Left colon (tissue), 2 donors: ENCODE measurements around the gene TANC1. TPM values are rescaled to one million over a fixed set of nuclear protein-coding genes. Genes with fewer than 3 reads are reported as not detected.

Source experiments
- ATAC-seq: fragments of 200-7000 bp; cut with Tn5 transposase; one replicate; pipeline ENCODE4 v1.9.1; 2020; ENCODE audit warnings: mild to moderate bottlenecking, moderate library complexity
- DNase-seq, 2 donors: peaks; one replicate each; pipeline ENCODE4 v3.0.0-alpha.2; 2020
- intact Hi-C, 2 donors: fragments of 100-400 bp; cut with DNase I in 1 of 2; cut with micrococcal nuclease in 1 of 2; formaldehyde crosslinking; loops; one replicate each; pipeline versions ENCODE4 v1.11.2 to v1.14.0; 2022; cut with DNase I, micrococcal nuclease
- total RNA-seq, 2 donors: library from RNA; stranded (reverse); fragmentation: NEBNext Ultra II Directional; extraction: Animal tissue kit (Norgen Biotek cat#: 25700); gene quantifications; one replicate each; pipeline ENCODE4 v1.2.1, GENCODE V29; 2021
- donor health status: DM: no; HTN: no; CAD: no.
- donor health status: DM: yes; HTN: yes; CAD: no.

TANC1 gene
- total RNA-seq, 2 donors from 2014 or later, result 30.5 to 37.4 TPM

DNA sequence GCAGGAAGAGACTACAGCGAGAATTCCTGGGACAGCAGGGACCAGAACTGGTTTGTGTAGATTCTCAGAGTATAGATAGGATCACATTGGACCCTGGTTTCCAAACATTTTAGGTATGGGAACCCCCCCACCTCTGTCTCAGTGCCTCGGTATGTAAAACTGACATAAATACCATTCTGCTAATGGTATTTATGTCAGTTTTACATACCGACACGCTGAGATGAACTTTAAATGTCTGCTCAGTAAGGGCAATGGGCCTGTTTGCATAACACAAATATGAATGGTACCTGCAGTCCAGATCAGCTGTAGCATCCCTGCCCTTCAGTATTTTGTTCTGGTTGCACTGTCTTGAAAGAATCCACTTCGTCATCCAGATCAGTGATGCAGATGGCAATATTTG is 244.9 kb downstream of the TANC1 start:
- ATAC-seq (no peak), DNase-seq (no peak)
- intact Hi-C loops, result no loop called here

DNA sequence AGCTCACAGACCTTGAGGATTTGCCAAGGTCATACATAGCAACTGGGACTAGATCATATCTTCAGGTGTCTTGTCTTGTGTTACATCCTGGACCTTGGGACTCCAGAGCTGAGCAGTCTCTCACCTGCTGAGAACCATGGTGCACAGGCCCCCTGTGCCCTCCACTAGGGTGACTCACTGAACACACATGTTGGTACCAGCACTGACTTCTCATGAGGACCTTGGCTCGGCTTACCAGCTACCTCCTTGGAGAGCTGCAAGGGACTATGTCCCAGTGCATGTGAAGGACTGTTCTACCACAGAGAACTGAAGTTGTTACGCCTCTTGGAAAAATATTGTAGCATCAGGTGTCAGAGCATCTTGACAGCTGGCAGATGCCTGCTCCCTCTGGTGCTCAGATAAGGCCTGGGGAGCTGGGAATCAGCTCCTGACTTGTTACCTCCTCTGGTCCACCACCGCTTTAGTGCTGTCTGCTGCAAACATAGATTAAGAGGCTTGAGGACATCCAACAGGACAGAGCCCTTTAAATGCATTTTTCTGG is 246.0 kb downstream of the TANC1 start:
- intact Hi-C loops, result no loop called here
- DNase-seq, result no peak
- no peak for ATAC-seq

DNA sequence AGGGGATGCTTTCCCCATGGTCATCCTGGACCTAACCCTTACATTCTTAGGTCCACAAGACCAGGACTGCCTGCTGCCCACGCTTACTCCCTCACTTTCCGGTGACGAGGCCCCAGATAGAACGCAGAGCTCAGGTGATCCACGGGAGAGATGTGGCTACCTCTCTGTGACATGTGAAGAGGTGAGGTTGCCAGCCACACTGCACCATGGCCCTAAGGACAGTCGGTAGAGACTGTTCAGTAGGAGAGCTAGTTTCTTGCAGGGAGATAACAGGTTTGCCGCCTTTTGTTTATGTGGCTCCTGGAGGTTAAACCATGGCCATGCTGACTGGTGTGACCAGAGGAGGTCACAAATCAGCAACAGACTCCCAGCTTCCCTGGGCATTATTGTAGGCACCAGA is 246.7 kb downstream of the TANC1 start:
- DNase-seq (no peak), ATAC-seq (no peak)
- intact Hi-C loops, result no loop called here

DNA sequence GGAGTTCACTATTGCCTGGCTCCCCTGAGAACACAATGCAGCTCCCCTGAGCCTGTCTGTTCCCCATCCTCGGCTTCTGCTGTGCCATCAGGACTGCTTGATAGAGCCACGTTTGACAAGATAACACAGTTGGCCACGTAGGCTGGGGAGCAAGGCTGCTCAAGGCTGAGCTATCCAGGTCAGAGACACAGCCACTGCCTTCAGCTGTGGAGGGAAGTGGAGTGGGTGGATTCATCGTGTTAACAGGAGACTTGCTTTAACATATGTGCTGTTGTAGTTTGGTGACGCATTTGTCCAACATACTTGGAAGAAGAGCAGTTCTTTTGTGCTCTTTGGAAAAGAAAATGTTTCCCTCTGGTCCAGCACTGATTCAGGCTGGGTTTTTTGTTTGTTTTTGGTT is 249.2 kb downstream of the TANC1 start:
- intact Hi-C loops, result no loop called here
- DNase-seq (no peak), ATAC-seq (no peak)

DNA sequence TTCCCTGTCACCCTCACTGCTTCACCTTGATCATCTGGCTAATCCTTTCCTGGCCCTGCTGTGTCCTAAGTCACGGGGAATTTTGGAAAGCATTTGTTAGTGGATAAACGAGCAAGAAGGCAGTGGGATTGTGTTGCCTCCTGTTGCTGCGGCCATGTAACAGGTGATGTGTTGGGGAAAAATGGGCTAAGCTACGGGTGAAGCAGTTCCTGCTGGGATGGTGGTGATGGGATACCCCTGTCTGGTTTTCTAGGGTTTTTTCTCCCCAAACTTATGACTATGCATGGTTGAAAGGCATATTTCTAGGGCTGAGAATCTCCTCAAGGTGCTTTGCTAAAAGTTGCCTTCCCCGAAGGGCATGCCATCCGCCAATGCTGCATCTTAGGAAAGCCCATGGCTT is 249.9 kb downstream of the TANC1 start:
- intact Hi-C loops, result no loop called here
- DNase-seq (no peak), ATAC-seq (no peak)

DNA sequence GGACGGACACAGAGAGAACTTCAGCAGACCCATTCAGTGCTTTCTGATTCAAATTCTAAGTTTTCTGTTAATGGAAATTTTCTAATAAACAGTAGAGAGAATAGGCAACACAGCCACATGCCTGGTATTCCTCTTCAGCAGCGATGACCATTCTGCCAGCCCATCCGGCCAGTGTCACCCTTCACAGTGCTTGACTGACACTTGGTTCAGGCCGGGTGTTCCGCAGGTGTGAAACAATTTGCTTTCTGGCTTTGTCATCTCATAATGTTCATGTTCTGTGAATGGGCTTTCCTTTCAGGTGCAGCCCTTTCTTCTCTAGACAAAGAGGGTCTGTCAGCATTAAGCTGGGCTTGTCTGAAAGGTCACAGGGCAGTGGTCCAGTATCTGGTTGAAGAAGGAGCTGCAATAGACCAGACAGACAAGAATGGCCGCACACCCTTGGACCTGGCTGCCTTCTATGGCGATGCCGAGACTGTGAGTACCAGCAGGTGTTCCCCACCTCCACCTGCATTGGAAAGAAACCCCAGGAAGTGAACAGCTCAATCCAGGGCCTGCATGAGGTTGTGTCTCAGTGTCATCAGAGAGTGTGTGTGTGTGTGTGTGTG is 251.1 kb downstream of the TANC1 start:
- ATAC-seq, result no peak
- intact Hi-C loops, result no loop called here
- no peak for DNase-seq

DNA sequence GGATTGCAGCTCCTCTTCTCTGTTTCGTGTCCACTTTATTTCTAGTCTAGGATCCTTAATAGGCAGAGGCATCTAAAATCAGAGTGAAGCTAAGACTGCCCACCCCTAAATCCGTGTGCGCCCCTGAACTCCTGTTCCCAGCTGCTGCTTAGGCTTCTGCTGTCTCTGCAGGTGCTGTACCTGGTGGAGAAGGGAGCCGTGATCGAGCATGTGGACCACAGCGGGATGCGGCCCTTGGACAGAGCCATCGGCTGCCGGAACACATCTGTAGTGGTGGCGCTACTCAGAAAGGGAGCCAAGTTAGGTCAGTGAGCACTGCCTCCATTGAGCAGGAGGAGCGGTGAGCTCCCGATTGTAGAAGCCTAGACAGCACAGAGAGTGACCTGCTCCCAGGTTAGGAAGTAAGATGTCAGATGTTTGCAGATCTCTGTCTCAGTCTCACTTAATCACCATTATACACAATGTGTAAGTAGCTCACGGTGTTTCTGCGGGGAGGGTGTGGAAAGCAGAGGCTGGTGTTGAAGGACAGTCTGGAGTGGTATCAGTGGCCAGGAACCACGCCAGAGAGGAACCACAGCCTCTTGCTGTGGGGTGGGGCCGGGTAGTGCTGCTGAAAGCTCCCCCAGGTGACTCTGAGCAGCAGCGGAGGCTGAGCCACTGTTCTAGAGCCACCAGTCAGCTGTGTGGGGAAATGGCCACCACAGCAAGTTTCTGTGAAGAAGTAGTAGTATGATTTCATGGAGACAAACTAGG is 255.8 kb downstream of the TANC1 start:
- DNase-seq, result no peak
- no peak for ATAC-seq
- intact Hi-C loops, result no loop called here

DNA sequence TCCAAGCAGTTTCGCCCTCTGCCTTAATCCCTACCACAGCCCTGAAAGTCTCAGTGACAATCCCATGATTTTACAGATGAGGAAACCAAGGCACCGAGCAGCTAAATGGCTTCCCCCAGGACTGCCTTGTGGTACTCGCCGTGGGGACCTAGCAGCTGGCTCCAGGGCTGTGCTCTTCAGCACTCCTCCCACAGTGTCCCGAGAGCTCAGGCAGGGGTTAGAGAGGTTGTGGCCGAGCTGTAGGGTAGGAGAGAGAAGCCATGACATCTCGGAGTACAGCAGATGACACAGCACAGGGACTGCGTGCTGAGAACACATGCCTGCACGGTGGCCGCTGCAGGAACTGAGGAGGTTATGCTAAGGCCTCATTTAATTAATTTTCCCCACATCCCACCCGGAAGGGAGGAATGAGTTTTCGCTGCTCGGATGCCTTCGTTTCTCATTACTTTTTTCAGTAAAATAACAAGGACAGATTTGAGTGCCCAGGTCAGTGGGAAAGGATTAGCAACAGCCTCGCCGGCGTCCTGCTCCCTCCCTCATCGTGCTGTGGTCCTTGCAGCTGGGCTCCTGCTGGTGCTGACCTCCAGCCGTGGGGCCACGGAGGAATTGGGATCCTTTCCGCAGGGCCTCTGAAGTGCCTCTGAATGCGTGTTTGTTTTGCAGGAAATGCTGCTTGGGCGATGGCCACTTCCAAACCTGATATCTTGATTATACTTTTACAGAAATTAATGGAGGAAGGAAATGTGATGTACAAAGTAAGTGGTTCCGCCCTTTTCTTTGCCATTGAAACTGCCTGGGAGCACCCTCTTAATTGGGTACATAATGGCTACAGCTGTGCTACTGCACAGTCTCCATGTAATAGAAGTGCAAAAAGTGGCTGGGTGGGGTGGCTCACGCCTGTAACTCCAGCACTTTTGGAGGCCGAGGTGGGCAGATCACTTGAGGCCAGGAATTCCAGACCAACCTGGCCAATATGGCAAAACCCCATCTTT is 256.9 kb downstream of the TANC1 start:
- DNase-seq (no peak), ATAC-seq (no peak)
- intact Hi-C loops, result no loop called here

DNA sequence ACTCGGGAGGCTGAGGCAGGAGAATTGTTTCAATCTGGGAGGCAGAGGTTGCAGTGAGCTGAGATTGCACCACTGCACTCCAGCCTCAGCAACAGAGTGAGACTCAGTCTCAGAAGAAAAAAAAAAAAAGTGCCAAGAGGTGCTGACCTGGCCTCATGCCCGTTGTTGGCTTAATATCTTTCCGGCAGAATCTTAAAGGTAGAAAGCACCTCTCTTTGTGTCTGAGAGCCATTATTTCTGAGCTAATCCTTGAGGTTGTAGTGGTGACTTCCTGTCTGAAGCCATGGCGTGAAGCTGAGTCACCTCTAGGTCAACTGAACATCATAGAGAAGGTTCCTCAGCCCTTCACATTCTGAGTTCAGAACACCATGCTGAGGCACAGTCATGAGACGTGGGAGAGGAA is 257.6 kb downstream of the TANC1 start:
- DNase-seq (no peak), ATAC-seq (no peak)
- intact Hi-C loops, result no loop called here

DNA sequence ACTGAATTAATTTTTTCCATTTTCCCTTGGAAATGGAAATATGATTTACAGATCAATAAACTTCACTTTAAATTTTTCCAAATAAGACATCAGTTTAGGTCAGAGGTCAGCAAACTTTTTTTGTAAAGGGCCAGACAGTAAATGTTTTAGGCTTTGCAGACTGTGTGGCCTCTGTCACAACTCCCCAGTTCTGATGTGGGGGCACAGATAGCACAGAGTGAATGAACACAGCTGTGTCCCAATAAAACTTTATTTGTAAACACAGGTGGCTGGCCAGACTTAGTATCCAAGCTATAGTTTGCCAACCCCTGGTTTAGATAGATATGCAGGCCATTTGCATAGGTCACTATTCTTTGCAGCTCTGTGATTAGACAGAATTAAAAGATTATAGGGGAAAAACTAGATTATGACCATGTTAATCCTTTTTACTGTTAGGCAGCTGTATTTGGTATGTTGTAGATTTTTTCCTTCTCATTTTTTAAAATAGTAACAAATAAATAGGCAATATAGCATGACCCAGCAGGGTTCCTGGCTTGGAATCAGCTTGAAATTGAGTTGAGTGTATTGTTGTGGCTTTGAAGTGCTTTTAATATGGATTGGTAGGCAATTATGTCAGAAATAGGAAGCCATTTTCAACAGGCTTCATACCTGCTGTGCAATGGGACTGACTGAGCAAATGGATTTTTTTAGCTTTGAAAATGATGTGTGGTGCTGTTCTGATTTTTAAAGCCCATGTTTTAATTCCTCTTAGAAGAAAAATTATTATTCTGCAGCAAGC is 258.4 kb downstream of the TANC1 start:
- ATAC-seq (no peak), DNase-seq (no peak)
- intact Hi-C loops, result no loop called here

DNA sequence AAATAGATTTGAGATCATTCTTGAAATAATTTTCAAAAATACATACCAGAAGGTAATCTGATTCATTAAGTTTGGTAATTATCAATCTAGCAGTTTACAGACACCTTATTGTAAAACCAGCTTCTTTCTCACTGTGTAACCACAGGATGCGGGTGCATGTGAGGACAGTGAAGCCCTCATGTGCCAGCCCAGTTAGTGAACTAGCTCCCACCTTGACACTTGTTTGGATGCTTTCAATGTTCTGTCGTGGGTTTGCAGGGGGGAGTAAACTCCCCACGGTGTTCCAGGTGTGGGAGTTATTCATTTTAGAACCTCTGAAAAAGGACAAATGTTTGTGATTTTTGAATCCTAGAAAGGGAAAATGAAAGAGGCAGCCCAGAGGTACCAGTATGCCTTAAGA is 259.0 kb downstream of the TANC1 start:
- intact Hi-C loops, result no loop called here
- ATAC-seq, result no peak
- DNase-seq, result no peak

DNA sequence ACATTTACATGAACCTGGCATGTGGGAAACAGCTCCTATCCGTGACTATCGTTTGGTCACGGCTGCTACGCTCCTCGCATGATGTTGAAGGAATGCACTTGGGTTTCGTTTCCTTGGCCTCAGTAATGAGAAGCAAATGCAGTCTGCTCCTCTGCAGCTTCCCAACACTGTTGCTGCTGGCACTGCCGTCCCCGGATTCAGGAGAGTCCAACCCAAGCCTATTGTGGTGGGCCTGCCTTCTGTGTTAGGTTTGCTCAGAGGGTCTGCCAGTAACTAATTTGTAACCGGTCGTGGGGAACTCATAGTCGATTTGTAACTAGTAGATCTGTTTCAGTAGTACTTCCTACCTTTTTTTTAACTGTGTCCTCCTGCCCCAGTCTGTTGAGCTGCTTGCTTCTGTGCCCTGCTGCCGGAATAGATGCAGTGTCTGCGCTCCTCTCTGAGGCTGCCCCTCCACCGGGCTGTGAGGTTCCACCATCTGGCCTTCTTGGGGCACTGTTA is 259.7 kb downstream of the TANC1 start:
- ATAC-seq (no peak), DNase-seq (no peak)
- intact Hi-C loops, result no loop called here

DNA sequence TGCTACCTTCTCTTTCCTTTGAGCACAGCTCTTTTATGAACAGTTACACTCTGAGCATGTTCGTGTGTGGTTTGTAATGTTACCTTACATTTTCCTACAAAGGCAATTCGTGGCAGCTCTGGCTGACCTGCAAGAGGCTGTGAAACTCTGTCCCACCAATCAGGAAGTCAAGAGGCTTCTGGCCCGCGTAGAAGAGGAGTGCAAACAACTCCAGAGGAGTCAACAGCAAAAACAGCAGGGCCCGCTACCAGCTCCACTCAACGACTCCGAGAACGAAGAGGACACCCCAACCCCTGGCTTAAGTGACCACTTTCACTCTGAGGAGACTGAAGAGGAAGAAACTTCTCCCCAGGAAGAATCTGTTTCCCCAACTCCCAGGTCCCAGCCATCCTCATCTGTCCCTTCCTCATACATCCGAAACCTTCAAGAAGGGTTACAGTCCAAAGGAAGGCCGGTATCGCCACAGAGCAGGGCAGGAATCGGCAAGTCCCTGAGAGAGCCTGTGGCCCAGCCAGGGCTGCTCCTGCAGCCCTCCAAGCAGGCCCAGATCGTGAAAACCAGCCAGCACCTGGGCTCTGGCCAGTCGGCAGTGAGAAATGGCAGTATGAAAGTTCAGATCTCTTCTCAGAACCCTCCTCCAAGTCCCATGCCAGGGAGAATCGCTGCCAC is 261.2 kb downstream of the TANC1 start:
- intact Hi-C loops, result no loop called here
- DNase-seq, result no peak
- ATAC-seq, result no peak

DNA sequence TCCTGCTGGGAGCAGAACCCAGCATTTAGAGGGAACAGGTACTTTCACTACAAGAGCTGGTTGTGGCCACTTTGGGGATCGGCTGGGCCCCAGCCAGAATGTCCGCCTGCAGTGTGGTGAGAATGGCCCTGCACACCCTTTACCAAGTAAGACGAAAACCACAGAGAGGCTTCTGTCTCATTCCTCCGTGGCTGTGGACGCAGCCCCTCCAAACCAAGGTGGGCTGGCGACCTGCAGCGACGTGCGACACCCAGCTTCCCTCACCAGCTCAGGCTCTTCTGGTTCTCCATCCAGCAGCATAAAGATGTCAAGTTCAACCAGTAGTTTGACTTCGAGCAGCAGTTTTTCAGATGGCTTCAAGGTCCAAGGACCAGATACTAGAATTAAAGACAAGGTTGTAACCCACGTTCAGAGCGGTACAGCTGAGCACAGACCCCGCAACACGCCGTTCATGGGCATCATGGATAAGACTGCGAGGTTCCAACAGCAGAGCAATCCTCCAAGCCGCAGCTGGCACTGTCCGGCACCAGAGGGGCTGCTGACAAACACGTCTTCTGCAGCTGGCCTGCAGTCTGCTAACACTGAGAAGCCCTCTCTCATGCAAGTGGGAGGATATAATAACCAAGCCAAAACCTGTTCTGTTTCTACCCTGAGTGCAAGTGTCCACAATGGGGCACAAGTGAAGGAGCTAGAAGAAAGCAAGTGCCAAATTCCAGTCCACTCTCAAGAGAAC is 261.9 kb downstream of the TANC1 start:
- intact Hi-C loops, result no loop called here

DNA sequence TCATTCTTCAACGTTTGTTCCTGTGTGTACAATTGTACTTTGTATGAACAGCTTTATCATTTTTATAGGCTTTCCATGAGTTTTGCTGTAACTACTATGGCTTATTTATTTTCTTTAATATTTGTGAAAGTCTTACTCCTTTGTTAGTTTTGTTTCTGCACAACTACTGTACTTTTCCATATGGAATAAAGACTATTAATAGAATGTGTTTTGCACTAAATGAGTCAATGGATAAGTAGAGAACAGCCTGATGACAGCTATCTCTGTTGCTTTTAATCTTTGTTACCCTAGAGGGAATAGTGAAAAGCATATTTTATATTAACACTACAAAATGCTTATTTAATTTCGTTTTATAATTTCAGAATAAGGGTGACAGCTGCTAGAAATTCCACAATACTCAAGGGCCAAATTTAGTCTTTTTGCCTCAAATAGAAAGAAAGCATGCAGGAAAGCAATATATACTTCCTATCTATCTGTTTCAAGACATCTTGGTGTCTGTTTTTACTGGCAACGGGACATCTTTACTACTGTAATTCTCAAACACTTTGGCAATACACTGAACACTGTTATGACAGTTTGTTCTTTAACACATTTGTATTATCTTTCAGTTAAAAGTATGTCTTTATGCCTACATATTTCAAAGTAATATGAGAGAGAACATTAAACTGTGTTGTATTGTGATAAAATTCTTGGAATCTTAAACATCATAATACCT is 264.2 kb downstream of the TANC1 start:
- intact Hi-C loops, result no loop called here
- DNase-seq (no peak), ATAC-seq (no peak)

More for the DNA sequence above, 261.9 kb downstream of the TANC1 start:
- DNase-seq, result no peak
- ATAC-seq, result no peak

DNA sequence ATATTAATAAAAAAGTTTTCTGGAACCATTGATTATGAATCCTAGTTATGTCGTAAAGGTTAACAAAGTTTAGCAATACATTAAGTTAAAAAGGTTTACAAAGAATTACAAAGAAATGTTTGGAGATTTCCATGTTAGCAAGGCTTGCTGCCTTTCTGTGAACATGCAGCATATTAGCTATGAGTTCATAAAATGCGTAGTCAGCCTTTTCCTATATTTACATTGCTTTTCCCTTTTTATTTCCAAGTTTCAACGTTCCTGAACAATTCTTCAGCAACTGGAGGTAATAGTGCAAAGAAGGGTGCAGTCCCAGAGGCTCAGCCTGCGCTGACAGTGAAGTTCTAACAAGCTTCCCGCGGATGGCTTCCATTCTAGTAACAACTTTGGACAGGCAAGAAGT is 266.4 kb downstream of the TANC1 start:
- intact Hi-C loops, result no loop called here
- DNase-seq (no peak), ATAC-seq (no peak)

DNA sequence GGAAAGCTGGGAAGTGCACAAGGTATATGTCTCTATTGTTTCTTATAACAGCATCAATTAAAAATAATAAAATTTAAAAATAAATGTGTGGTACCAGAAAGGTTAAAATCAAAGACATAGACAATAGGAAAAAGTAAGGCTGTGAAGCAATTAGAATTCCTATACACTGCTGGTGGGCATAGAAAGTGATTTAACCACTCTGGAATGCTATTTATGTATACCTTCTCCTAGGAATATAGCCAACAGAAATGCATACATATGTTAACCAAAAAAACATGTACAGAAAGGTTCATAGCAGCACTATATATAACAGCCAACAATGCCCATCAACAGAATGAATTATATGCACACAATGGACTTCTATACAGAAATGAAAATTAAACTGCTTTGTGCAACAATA is 275.1 kb downstream of the TANC1 start:
- intact Hi-C loops, result no loop called here
- no peak for ATAC-seq
- DNase-seq, result no peak
